IMR-90 (cell line): ENCODE measurements around the gene TICAM1. TPM values are rescaled to one million over a fixed set of nuclear protein-coding genes. Genes with fewer than 3 reads are reported as not detected.
"Not testable (repeated sequence)": the region's sequence is repeated elsewhere in the genome, so short reads cannot be mapped to it uniquely, and the experiment has no call there.

Source experiments
- ATAC-seq: fragments of 200-7000 bp; cut with Tn5 transposase; 2 replicates; pipeline ENCODE4 v1.9.1; 2020; ENCODE audit warnings: low read depth, mild to moderate bottlenecking, moderate library complexity
- BruUV-seq: library from RNA; stranded (reverse); fragments of 400-500 nt; replicated peaks from 2 replicates; lab custom pipeline; 2021; lab: Mats Ljungman, UMichigan
- CTCF ChIA-PET: fragments of 300-600 bp; formaldehyde crosslinking; extraction: SDS; loops from one replicate; lab custom pipeline; 2021; ENCODE audit warnings: antibody characterized with exemption; lab: Yijun Ruan, JAX
- POLR2A ChIA-PET: fragments of 300-600 bp; sonication (Branson Sonifier 250); formaldehyde crosslinking; loops from one replicate; lab custom pipeline; 2022; ENCODE audit warnings: antibody characterized with exemption; ENCODE audit not compliant: unreplicated experiment; lab: Charles Lee
- DNase-seq: peaks from one replicate; pipeline ENCODE4 v3.0.0; 2013
- H2AFZ ChIP-seq: replicated peaks from 2 replicates; pipeline ENCODE3; 2013; ENCODE audit warnings: low read length, mild to moderate bottlenecking; ENCODE audit not compliant: poor library complexity
- H2AK5ac ChIP-seq: 2 replicates; pipeline ENCODE4 v1.6.1; 2013; ENCODE audit warnings: low read depth, low read length, inconsistent platforms
- H2AK9ac ChIP-seq: replicated peaks from 2 replicates; pipeline ENCODE3; 2013; ENCODE audit warnings: mild to moderate bottlenecking, low read depth, low read length, moderate library complexity; ENCODE audit not compliant: poor library complexity
- H2BK120ac ChIP-seq: 2 replicates; pipeline ENCODE4 v1.6.1; 2013; ENCODE audit warnings: low read depth, low read length, inconsistent platforms
- H2BK15ac ChIP-seq: 3 replicates; pipeline ENCODE4 v1.6.1; 2013; ENCODE audit warnings: low read depth, low read length, inconsistent platforms
- H2BK20ac ChIP-seq: 2 replicates; pipeline ENCODE4 v1.6.1; 2013; ENCODE audit warnings: low read depth, mild to moderate bottlenecking, inconsistent platforms, low read length, moderate library complexity
- H2BK5ac ChIP-seq: 2 replicates; pipeline ENCODE4 v1.6.1; 2013; ENCODE audit warnings: mild to moderate bottlenecking, low read depth, low read length, inconsistent platforms; ENCODE audit not compliant: poor library complexity, severe bottlenecking
- H3K14ac ChIP-seq: replicated peaks from 2 replicates; pipeline ENCODE4 v1.6.1; 2013; ENCODE audit warnings: low read depth, low read length, inconsistent platforms
- H3K18ac ChIP-seq: 2 replicates; pipeline ENCODE4 v1.6.1; 2013; ENCODE audit warnings: low read depth, low read length, control low read depth
- H3K23ac ChIP-seq: 2 replicates; pipeline ENCODE4 v1.6.1; 2013; ENCODE audit warnings: low read depth, low read length, inconsistent platforms
- H3K27ac ChIP-seq: 2 replicates; pipeline ENCODE4 v1.5.1; 2013; ENCODE audit warnings: mild to moderate bottlenecking, control low read depth, low read length; ENCODE audit not compliant: insufficient read depth
- H3K27me3 ChIP-seq: 2 replicates; pipeline ENCODE4 v1.6.1; 2013; ENCODE audit warnings: low read length; ENCODE audit not compliant: control insufficient read depth, insufficient read depth
- H3K36me3 ChIP-seq: 2 replicates; pipeline ENCODE4 v1.6.1; 2013; ENCODE audit warnings: low read length, mixed read lengths; ENCODE audit not compliant: control insufficient read depth, insufficient read depth
- H3K4ac ChIP-seq: 2 replicates; pipeline ENCODE4 v1.6.1; 2013; ENCODE audit warnings: low read depth, low read length, inconsistent platforms
- H3K4me1 ChIP-seq: 2 replicates; pipeline ENCODE4 v1.6.1; 2013; ENCODE audit warnings: low read length, mixed read lengths; ENCODE audit not compliant: control insufficient read depth, insufficient read depth
- H3K4me2 ChIP-seq: 2 replicates; pipeline ENCODE4 v1.6.1; 2013; ENCODE audit warnings: low read depth, mild to moderate bottlenecking, control low read depth, low read length, moderate library complexity
- H3K4me3 ChIP-seq: 2 replicates; pipeline ENCODE4 v1.5.1; 2013; ENCODE audit warnings: low read depth, mild to moderate bottlenecking, control low read depth, low read length, moderate library complexity; ENCODE audit not compliant: insufficient read depth
- H3K56ac ChIP-seq: 2 replicates; pipeline ENCODE4 v1.6.1; 2013; ENCODE audit warnings: low read length, inconsistent platforms; ENCODE audit not compliant: insufficient read depth; ENCODE audit errors: extremely low read depth
- H3K79me1 ChIP-seq, 2 experiments: 2 replicates each; pipeline ENCODE4 v1.6.1; 2013; ENCODE audit warnings: low read length in 2 of 2, inconsistent platforms in 1 of 2, low read depth in 1 of 2
- H3K9ac ChIP-seq: 2 replicates; pipeline ENCODE4 v1.6.1; 2013; ENCODE audit warnings: low read depth, low read length, control low read depth
- H3K9me1 ChIP-seq: 2 replicates; pipeline ENCODE4 v1.6.1; 2013; ENCODE audit warnings: low read length, inconsistent platforms; ENCODE audit not compliant: insufficient read depth
- H3K9me3 ChIP-seq: 2 replicates; pipeline ENCODE4 v1.6.1; 2013; ENCODE audit warnings: low read length; ENCODE audit not compliant: control insufficient read depth, insufficient read depth
- H4K20me1 ChIP-seq: 2 replicates; pipeline ENCODE4 v1.6.1; 2013; ENCODE audit warnings: low read length, inconsistent platforms; ENCODE audit not compliant: insufficient read depth
- H4K5ac ChIP-seq: 2 replicates; pipeline ENCODE4 v1.6.1; 2013; ENCODE audit warnings: mild to moderate bottlenecking, low read depth, low read length, control low read depth
- H4K8ac ChIP-seq, 2 experiments: 2 replicates each; pipeline ENCODE4 v1.6.1; 2013; ENCODE audit warnings: low read depth in 2 of 2, low read length in 2 of 2, control low read depth in 1 of 2, inconsistent platforms in 1 of 2
- H4K91ac ChIP-seq: 2 replicates; pipeline ENCODE4 v1.6.1; 2013; ENCODE audit warnings: low read depth, low read length, inconsistent platforms; ENCODE audit not compliant: insufficient read depth
- CHD1 ChIP-seq: IDR thresholded peaks from 2 replicates; pipeline ENCODE4 v1.6.1; 2012; ENCODE audit warnings: low read depth, low read length, improper control_type of control experiment
- CTCF ChIP-seq: conservative IDR thresholded peaks from 2 replicates; pipeline ENCODE4 v1.5.1; 2012; ENCODE audit warnings: mild to moderate bottlenecking, low read depth, low read length, improper control_type of control experiment
- MAFK ChIP-seq: IDR thresholded peaks from 2 replicates; pipeline ENCODE4 v1.6.1; 2012; ENCODE audit warnings: low read depth, low read length, improper control_type of control experiment
- RFX5 ChIP-seq: IDR thresholded peaks from 2 replicates; pipeline ENCODE4 v1.8.0; 2012; ENCODE audit warnings: low read depth, mild to moderate bottlenecking, low read length, moderate library complexity
- WGBS, 2 experiments: methylation state at CpG; one replicate each; pipeline versions ENCODE4 v1.1.5 to v1.1.7; 2013; ENCODE audit warnings: missing lambda C conversion rate in 2 of 2; ENCODE audit not compliant: insufficient read length in 1 of 2; ENCODE audit errors: extremely low coverage in 2 of 2; 5-methylcytosine and 5-hydroxymethylcytosine counted together
- dilution Hi-C: fragments of 300-500 bp; cut with HindIII; formaldehyde crosslinking; loops from one replicate; pipeline ENCODE4 v1.14.3; 2018; ENCODE audit warnings: low sequenced_read_pairs; ENCODE audit not compliant: unreplicated experiment
- in situ Hi-C: fragments of 300-500 bp; cut with MboI; formaldehyde crosslinking; loops from 3 replicates; pipeline ENCODE4 v1.14.3; 2019; ENCODE audit warnings: low sequenced_read_pairs, inconsistent platforms, mixed read lengths
- intact Hi-C: fragments of 100-400 bp; cut with micrococcal nuclease; formaldehyde crosslinking; loops from 2 replicates; pipeline ENCODE4 v1.10.0; 2022
- polyA plus RNA-seq, 3 experiments: library from polyadenylated mRNA; depleted of rRNA; stranded (reverse); fragments of >200 nt; gene quantifications; 2 replicates each; pipeline ENCODE4 v1.2.3, GENCODE V29; 2012; ENCODE audit warnings: low replicate concordance in 1 of 3
- total RNA-seq: library from RNA; depleted of rRNA; stranded (reverse); fragments of >200 nt; gene quantifications from 2 replicates; pipeline ENCODE4 v1.2.3, GENCODE V29; 2012

TICAM1 gene
- total and polyA plus RNA-seq, 2 of the 4 experiments (the other 2 are of a cell fraction) = 0.90 to 9.2 TPM

GRCh38 chr19:4794971-4795370 lies 36.5 kb downstream of the TICAM1 start:
- no peak for TF ChIP-seq RFX5
- no peak for TF ChIP-seq CTCF
- no peak for TF ChIP-seq MAFK
- TF ChIP-seq CHD1 = no peak
- WGBS, 2 experiments = no CpG with 5 or more reads among the region's 11 CpGs
- DNase-seq = no peak

GRCh38 chr19:4793278-4793677 lies 38.2 kb downstream of the TICAM1 start:
- H4K8ac ChIP-seq, H3K9ac ChIP-seq, H2BK15ac ChIP-seq, BruUV-seq, H4K20me1 ChIP-seq, POLR2A ChIA-PET, ATAC-seq, H3K27ac ChIP-seq, H2AFZ ChIP-seq, DNase-seq, H2BK20ac ChIP-seq, CTCF ChIA-PET, H3K56ac ChIP-seq, intact Hi-C loops, H4K91ac ChIP-seq, H2AK5ac ChIP-seq, H2BK120ac ChIP-seq, H2AK9ac ChIP-seq, H3K4me2 ChIP-seq, H3K4me1 ChIP-seq, H3K18ac ChIP-seq, H3K4ac ChIP-seq, H4K5ac ChIP-seq, H3K4me3 ChIP-seq, H3K23ac ChIP-seq, H3K9me1 ChIP-seq, H3K9me3 ChIP-seq, H3K27me3 ChIP-seq, H2BK5ac ChIP-seq, H3K14ac ChIP-seq, dilution Hi-C loops: not testable (repeated sequence)
- peaks cover 15 to 46% of the 10 kb centered on the region in 2 experiments; a peak in 3 of 4 replicates for H3K79me1 ChIP-seq
- H3K36me3 ChIP-seq = peaks cover 23% of the 10 kb centered on the region
- 79% methylated on average over 5 of the region's 19 CpGs; no CpG with 5 or more reads in 1 of the 2 experiments for WGBS, 2 experiments
- in situ Hi-C loops = loop anchor here (5.0 kb wide), 1 partner anchor 61 kb away; no protein-coding TSS in a partner anchor

More at GRCh38 chr19:4794971-4795370, 36.5 kb downstream of the TICAM1 start:
- Histone ChIP-seq H3K4ac (no peak overlapping the region), H3K79me1 (peaks cover 15 to 52% of the 10 kb centered on the region in 2 experiments; a peak in 3 of 4 replicates), H3K23ac (no peak overlapping the region), H3K27ac (no peak overlapping the region), H2AK5ac (no peak overlapping the region), H3K9me1 (0 out of 2 replicates have a peak, but pooled peaks cover 3% of the 10 kb centered on the region), H3K36me3 (peaks cover 24% of the 10 kb centered on the region), H2BK5ac (no peak overlapping the region), H3K14ac (no peak overlapping the region), H2BK15ac (no peak overlapping the region), H3K18ac (no peak overlapping the region), H2AK9ac (no peak overlapping the region), H3K4me1 (peaks cover 5% of the 10 kb centered on the region; the same call in 1 of the 2 replicates), H4K5ac (no peak overlapping the region), H3K9me3 (no peaks in the 10 kb centered on the region), H3K4me2 (no peak overlapping the region), H2AFZ (no peak overlapping the region), H4K8ac (no peak overlapping the region), H4K20me1 (peaks cover 6% of the 10 kb centered on the region), H4K91ac (no peak overlapping the region), H3K4me3 (no peak overlapping the region), H2BK20ac (no peak overlapping the region), H3K56ac (no peak overlapping the region), H3K27me3 (no peaks in the 10 kb centered on the region), H2BK120ac (no peak overlapping the region), H3K9ac (no peak overlapping the region)
- intact Hi-C loops = no loop called here
- TSS peak; percentile 56 for BruUV-seq
- no peak for ATAC-seq
- ChIA-PET CTCF (no interaction called here), POLR2A (no interaction called here)
- dilution Hi-C loops = no loop called here
- in situ Hi-C loops = loop anchor here (5.0 kb wide), 1 partner anchor 63 kb away; no protein-coding TSS in a partner anchor
